ENCODE measurements around the gene GDF7.

GDF7 gene

GRCh38 chr2:20674309-20674965 lies 7.5 kb downstream of the GDF7 start:
- no peak for ATAC-seq (ENCODE audit: insufficient read depth, low read depth)
- no peak overlapping the region for H3K4me2 ChIP-seq (ENCODE audit: insufficient read depth, low read length)
- H3K27ac ChIP-seq (ENCODE audit: low read length): no peak overlapping the region
- H3K9ac ChIP-seq (ENCODE audit: low read depth, low read length): no peak overlapping the region
- no peaks in the 10 kb centered on the region for H3K36me3 ChIP-seq (ENCODE audit: insufficient read depth, low read length)
- no peaks in the 10 kb centered on the region for H3K79me2 ChIP-seq (ENCODE audit: insufficient read depth, low read length)
- H3K4me1 ChIP-seq (ENCODE audit: insufficient read depth, low read length): no peaks in the 10 kb centered on the region
- TF ChIP-seq CTCF (IDR thresholded peaks at IDR 0.05; ENCODE audit: borderline replicate concordance, extremely low read depth, low read length, poor library complexity, severe bottlenecking): no peak
- TF ChIP-seq EZH2 (IDR thresholded peaks at IDR 0.05; ENCODE audit: borderline replicate concordance, low read depth, low read length, severe bottlenecking): no peak
- H2AFZ ChIP-seq (ENCODE audit: low read depth, low read length): no peak overlapping the region
- no peaks in the 10 kb centered on the region for H4K20me1 ChIP-seq (ENCODE audit: insufficient read depth, low read length)
- no peak overlapping the region for H3K4me3 ChIP-seq (ENCODE audit: low read depth in 1 of 2, low read length in 2 of 2)
- H3K27me3 ChIP-seq (ENCODE audit: insufficient read depth, low read length, poor library complexity): no peaks in the 10 kb centered on the region
- no peak for DNase-seq
- H3K9me3 ChIP-seq (ENCODE audit: insufficient read depth, low read length, severe bottlenecking): no peaks in the 10 kb centered on the region

GRCh38 chr2:20674974-20675679 lies 8.2 kb downstream of the GDF7 start:
- no peak overlapping the region for H2AFZ ChIP-seq (ENCODE audit: low read depth, low read length)
- H3K4me1 ChIP-seq (ENCODE audit: insufficient read depth, low read length): no peaks in the 10 kb centered on the region
- H3K79me2 ChIP-seq (ENCODE audit: insufficient read depth, low read length): no peaks in the 10 kb centered on the region
- TF ChIP-seq CTCF (IDR thresholded peaks at IDR 0.05; ENCODE audit: borderline replicate concordance, extremely low read depth, low read length, poor library complexity, severe bottlenecking) (no peak), EZH2 (IDR thresholded peaks at IDR 0.05; ENCODE audit: borderline replicate concordance, low read depth, low read length, severe bottlenecking) (no peak)
- no peak overlapping the region for H3K9ac ChIP-seq (ENCODE audit: low read depth, low read length)
- no peak for DNase-seq
- H4K20me1 ChIP-seq (ENCODE audit: insufficient read depth, low read length): no peaks in the 10 kb centered on the region
- no peak for ATAC-seq (ENCODE audit: insufficient read depth, low read depth)
- H3K4me3 ChIP-seq (ENCODE audit: low read depth in 1 of 2, low read length in 2 of 2): no peak overlapping the region
- no peak overlapping the region for H3K27ac ChIP-seq (ENCODE audit: low read length)
- no peaks in the 10 kb centered on the region for H3K27me3 ChIP-seq (ENCODE audit: insufficient read depth, low read length, poor library complexity)
- H3K4me2 ChIP-seq (ENCODE audit: insufficient read depth, low read length): no peak overlapping the region
- H3K36me3 ChIP-seq (ENCODE audit: insufficient read depth, low read length): no peaks in the 10 kb centered on the region
- H3K9me3 ChIP-seq (ENCODE audit: insufficient read depth, low read length, severe bottlenecking): no peaks in the 10 kb centered on the region

GRCh38 chr2:20675701-20676352 lies 8.9 kb downstream of the GDF7 start:
- Histone ChIP-seq H3K27ac (ENCODE audit: low read length) (no peak overlapping the region), H3K9ac (ENCODE audit: low read depth, low read length) (no peak overlapping the region), H3K4me1 (ENCODE audit: insufficient read depth, low read length) (no peaks in the 10 kb centered on the region)

More at GRCh38 chr2:20675701-20676352, 8.9 kb downstream of the GDF7 start:
- H3K36me3 ChIP-seq (ENCODE audit: insufficient read depth, low read length): no peaks in the 10 kb centered on the region
- H3K9me3 ChIP-seq (ENCODE audit: insufficient read depth, low read length, severe bottlenecking): no peaks in the 10 kb centered on the region
- DNase-seq: peak; percentile 18
- peak; percentile 80 for ATAC-seq (ENCODE audit: insufficient read depth, low read depth)
- no peak overlapping the region for H3K4me2 ChIP-seq (ENCODE audit: insufficient read depth, low read length)
- no peak overlapping the region for H2AFZ ChIP-seq (ENCODE audit: low read depth, low read length)
- H3K4me3 ChIP-seq (ENCODE audit: low read depth in 1 of 2, low read length in 2 of 2): no peak overlapping the region
- H4K20me1 ChIP-seq (ENCODE audit: insufficient read depth, low read length): no peaks in the 10 kb centered on the region
- TF ChIP-seq EZH2 (IDR thresholded peaks at IDR 0.05; ENCODE audit: borderline replicate concordance, low read depth, low read length, severe bottlenecking): no peak
- TF ChIP-seq CTCF (IDR thresholded peaks at IDR 0.05; ENCODE audit: borderline replicate concordance, extremely low read depth, low read length, poor library complexity, severe bottlenecking): no peak
- H3K79me2 ChIP-seq (ENCODE audit: insufficient read depth, low read length): no peaks in the 10 kb centered on the region
- H3K27me3 ChIP-seq (ENCODE audit: insufficient read depth, low read length, poor library complexity): no peaks in the 10 kb centered on the region
